Urinary bladder (tissue), 4 donors: ENCODE data around the gene PAOX. TPM values are rescaled to one million over a fixed set of nuclear protein-coding genes. Genes with fewer than 3 reads are reported as not detected.
"Not testable (repeated sequence)": the region's sequence is repeated elsewhere in the genome, so short reads cannot be mapped to it uniquely, and the experiment has no call there.

ENCODE experiments used
- DNase-seq: peaks from one replicate; pipeline ENCODE4 v3.0.0-alpha.2; 2015; ENCODE audit errors: extremely low spot score
- H3K27ac ChIP-seq: one replicate; pipeline ENCODE4 v1.5.1; 2013; ENCODE audit warnings: low read depth, mild to moderate bottlenecking, moderate library complexity
- H3K36me3 ChIP-seq: one replicate; pipeline ENCODE4 v1.6.1; 2013; ENCODE audit warnings: mild to moderate bottlenecking, moderate library complexity; ENCODE audit not compliant: insufficient read depth
- H3K4me1 ChIP-seq: one replicate; pipeline ENCODE4 v1.6.1; 2013; ENCODE audit warnings: mild to moderate bottlenecking, moderate library complexity; ENCODE audit not compliant: insufficient read depth
- H3K4me3 ChIP-seq: one replicate; pipeline ENCODE4 v1.5.1; 2013; ENCODE audit warnings: low read depth, low read length
- WGBS: extraction: QIAGEN DNeasy Blood & Tissue Kit; methylation state at CpG from one replicate; pipeline ENCODE4 v1.1.7; 2013; 5-methylcytosine and 5-hydroxymethylcytosine counted together
- polyA plus RNA-seq: library from polyadenylated mRNA; stranded (reverse); fragments of 200-250 nt; gene quantifications from one replicate; pipeline ENCODE4 v1.2.3, GENCODE V29; 2013
- total RNA-seq: library from RNA; depleted of rRNA; stranded (reverse); fragments of >200 nt; gene quantifications from one replicate; pipeline ENCODE4 v1.2.3, GENCODE V29; 2014
- donor health status: healthy with polysubstance abuse.
- donor health status: healthy.

PAOX gene
- total and polyA plus RNA-seq, 2 donors = 4.3 to 8.9 TPM

- no peak overlapping the region for H3K27ac ChIP-seq
- no peak overlapping the region for H3K4me3 ChIP-seq
- no peaks in the 10 kb centered on the region for H3K36me3 ChIP-seq
- no peak for DNase-seq
- no peaks in the 10 kb centered on the region for H3K4me1 ChIP-seq
- 91% methylated on average over 5 of the region's 5 CpGs for WGBS
Observed at GRCh38 chr10:133403784-133404183, 24.7 kb downstream of the PAOX start.

DNA sequence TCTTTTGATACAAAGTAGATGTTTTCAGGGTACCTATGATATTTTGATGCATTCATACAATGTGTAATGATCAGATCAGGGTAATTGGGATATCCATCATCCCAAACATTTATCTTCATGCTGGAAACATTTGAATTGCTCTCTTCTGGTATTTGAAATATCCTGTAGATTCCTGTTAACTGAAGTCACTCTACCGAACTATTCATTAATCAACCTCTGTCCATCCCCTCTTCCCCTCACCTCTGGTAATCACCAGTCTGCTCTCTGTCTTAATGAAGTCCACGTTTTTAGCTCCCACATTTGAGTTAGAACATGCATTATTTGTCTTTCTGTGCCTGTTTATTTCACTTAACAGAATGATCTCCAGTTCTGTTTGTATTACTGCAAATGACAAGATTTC is 26.2 kb downstream of the PAOX start:
- WGBS = 79% methylated on average over 2 of the region's 2 CpGs
- no peak for DNase-seq
- H3K27ac ChIP-seq = no peak overlapping the region
- H3K4me1 ChIP-seq = no peaks in the 10 kb centered on the region
- no peaks in the 10 kb centered on the region for H3K36me3 ChIP-seq
- H3K4me3 ChIP-seq = no peak overlapping the region

DNA sequence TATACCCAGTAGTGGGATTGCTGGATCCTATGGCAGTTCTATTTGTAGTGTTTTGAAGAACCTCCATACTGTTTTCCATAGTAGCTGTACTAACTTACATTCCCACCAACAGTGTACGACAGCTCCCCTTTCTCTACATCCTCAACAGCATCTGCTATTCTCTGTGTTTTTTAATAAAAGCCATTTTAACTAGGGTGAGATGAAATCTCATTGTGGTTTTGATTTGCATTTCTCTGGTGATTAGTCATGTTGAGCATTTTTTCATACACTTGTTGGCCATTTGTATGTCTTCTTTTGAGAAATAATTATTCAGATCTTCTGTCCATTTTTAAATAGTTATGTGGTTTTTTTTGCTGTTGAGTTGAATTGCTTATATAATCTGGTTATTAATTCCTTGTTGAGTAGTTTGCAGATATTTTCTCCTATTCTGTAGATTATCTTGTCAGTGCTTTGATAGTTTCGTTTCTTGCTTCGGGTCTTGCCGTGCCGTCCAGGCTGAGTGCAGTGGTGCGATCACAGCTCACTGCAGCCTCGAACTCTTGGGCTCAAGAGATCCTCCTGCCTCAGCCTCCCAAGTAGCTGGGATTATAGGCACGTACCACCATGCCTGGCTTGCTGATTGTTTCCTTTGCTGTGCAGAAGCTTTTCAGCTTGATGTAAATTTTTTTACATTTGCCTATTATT is 26.9 kb downstream of the PAOX start:
- H3K27ac ChIP-seq = no peak overlapping the region
- no peaks in the 10 kb centered on the region for H3K4me1 ChIP-seq
- 94% methylated on average over 8 of the region's 8 CpGs for WGBS
- no peak overlapping the region for H3K4me3 ChIP-seq
- no peaks in the 10 kb centered on the region for H3K36me3 ChIP-seq
- no peak for DNase-seq

DNA sequence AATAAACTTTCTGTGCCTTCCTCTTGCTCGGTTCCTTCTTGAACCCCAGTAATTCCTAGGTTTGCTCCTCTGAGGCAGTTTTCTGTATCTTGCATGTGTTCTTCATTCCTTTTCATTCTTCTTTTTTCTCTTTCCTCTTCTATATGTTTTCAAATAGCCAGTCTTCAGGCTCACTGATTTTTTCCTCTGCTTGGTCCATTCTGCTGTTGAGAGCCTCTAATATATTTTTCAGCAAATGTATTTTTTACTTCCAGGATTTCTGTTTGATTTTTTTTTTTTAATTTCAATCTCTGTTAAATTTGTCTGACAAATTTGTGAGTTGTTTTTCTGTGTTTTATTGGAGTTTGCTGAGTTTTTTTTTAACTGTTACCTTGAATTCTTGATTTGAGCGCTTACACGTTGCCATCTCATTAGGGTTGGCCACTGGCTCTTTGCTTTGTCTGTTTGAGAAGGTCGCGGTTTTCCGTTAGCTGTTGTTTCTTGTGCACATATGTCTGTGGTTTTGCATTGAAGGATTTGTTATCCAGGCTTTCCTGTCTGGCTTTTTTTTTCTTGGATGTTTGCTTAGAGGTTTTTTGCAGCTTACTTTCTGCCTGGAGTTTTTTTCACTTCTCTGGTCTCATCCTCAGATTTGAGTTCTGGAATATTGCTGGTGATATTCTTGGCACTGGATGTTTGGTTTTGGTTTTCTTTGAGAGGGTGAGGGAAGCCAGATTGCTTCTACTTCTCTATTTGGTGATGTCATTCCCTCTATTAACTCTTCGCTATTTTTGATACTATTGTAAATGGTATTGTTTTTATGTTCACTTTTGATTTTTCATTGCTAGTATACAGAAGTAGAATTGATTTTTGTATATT is 32.7 kb downstream of the PAOX start:
- WGBS = 97% methylated on average over 7 of the region's 7 CpGs
- no peak overlapping the region for H3K27ac ChIP-seq
- H3K4me1 ChIP-seq = no peaks in the 10 kb centered on the region
- DNase-seq = no peak
- H3K4me3 ChIP-seq = no peak overlapping the region
- H3K36me3 ChIP-seq = no peaks in the 10 kb centered on the region

DNA sequence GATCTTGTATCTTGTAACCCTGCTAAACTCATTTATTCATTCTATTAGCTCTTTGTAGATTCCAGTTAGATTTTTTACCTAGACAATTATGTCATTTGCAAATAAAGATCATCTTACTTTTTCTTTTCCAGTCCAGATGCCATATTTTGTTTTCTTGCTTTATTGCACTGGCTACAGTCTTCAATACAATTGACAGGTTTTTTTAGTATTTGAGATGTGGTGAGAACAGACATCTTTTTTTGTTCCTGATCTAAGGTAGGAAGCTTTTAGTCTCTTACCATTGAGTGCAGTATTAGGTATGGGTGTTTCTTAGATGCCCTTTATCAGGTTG is 33.3 kb downstream of the PAOX start:
- no peak overlapping the region for H3K27ac ChIP-seq
- no peak for DNase-seq
- H3K36me3 ChIP-seq = no peaks in the 10 kb centered on the region
- no peak overlapping the region for H3K4me3 ChIP-seq
- no peaks in the 10 kb centered on the region for H3K4me1 ChIP-seq

- not testable (repeated sequence) for H3K4me3 ChIP-seq, DNase-seq, H3K4me1 ChIP-seq, H3K27ac ChIP-seq, H3K36me3 ChIP-seq
- WGBS = 98% methylated on average over 22 of the region's 23 CpGs
Observed at GRCh38 chr10:133414401-133414800, 35.3 kb downstream of the PAOX start.

- WGBS = 96% methylated on average over 25 of the region's 25 CpGs
- no peaks in the 10 kb centered on the region for H3K4me1 ChIP-seq
- no peaks in the 10 kb centered on the region for H3K36me3 ChIP-seq
- no peak overlapping the region for H3K4me3 ChIP-seq
- no peak for DNase-seq
- no peak overlapping the region for H3K27ac ChIP-seq
Observed at GRCh38 chr10:133415752-133416151, 36.7 kb downstream of the PAOX start.

GRCh38 chr10:133418289-133418993 is 39.4 kb downstream of the PAOX start:
- no peak for DNase-seq
- Histone ChIP-seq H3K36me3 (no peaks in the 10 kb centered on the region), H3K4me1 (no peaks in the 10 kb centered on the region), H3K4me3 (no peak overlapping the region), H3K27ac (no peak overlapping the region)
- WGBS = 94% methylated on average over 14 of the region's 14 CpGs

- H3K4me1 ChIP-seq = no peaks in the 10 kb centered on the region
- no peak overlapping the region for H3K4me3 ChIP-seq
- H3K36me3 ChIP-seq = no peaks in the 10 kb centered on the region
- WGBS = 91% methylated on average over 34 of the region's 34 CpGs
- H3K27ac ChIP-seq = no peak overlapping the region
- no peak for DNase-seq
Observed at GRCh38 chr10:133419211-133419950, 40.3 kb downstream of the PAOX start.

DNA sequence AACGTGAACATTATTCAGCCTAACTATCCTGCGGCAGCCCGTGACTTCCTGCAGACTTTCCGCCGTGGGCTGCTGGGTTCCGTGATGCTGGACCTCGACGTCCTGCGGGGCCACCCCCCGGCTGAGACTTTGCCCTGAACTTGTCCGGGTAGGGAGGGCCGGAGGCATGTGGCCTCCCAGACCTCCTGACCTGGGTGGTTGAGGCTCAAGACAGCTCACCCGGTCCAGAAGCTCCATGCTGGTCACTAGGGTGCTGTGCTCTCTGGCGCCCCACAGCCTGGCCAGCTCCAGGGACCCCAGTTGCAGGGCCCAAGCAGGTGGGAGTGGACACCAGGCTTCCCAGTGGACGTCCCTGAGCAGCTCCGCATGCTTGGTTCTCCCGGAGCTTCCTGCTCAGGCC is 41.0 kb downstream of the PAOX start:
- WGBS = 92% methylated on average over 17 of the region's 17 CpGs
- H3K4me3 ChIP-seq = no peak overlapping the region
- H3K4me1 ChIP-seq = no peaks in the 10 kb centered on the region
- H3K27ac ChIP-seq = no peak overlapping the region
- H3K36me3 ChIP-seq = no peaks in the 10 kb centered on the region
- no peak for DNase-seq

DNA sequence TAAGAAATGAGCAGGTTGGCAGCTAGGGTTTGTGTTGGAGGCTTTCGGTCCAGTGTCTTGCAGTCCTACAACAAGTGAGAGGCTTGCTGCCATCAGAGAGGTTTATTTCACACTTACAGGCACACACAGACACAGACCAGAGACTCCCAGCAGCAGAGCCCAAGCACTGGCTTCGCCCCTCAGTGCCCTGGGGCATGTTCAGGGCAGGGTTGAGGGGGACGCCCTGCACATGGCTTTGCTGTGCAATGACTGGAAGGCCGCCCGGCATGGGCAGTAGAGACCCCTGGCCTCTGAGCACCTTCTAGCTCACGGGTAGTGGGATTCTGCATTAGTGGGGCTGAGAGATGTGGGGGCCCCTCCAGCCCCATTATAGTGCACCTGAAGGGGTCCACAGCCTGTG is 41.5 kb downstream of the PAOX start:
- Histone ChIP-seq H3K27ac (no peak overlapping the region), H3K4me3 (no peak overlapping the region), H3K4me1 (no peaks in the 10 kb centered on the region), H3K36me3 (no peaks in the 10 kb centered on the region)
- no peak for DNase-seq
- 92% methylated on average over 6 of the region's 6 CpGs for WGBS

- no peaks in the 10 kb centered on the region for H3K36me3 ChIP-seq
- WGBS = 81% methylated on average over 17 of the region's 17 CpGs
- DNase-seq = no peak
- no peak overlapping the region for H3K27ac ChIP-seq
- no peak overlapping the region for H3K4me3 ChIP-seq
- no peaks in the 10 kb centered on the region for H3K4me1 ChIP-seq
Observed at GRCh38 chr10:133421336-133422222, 42.5 kb downstream of the PAOX start.
